ENCODE results near the gene ADARB1. TPM values are rescaled to one million over a fixed set of nuclear protein-coding genes. Genes with fewer than 3 reads are reported as not detected.

ADARB1 gene
- total RNA-seq, 4 donors from 2014 or later, result 3.4 to 15.6 (median 5.7) TPM

DNA sequence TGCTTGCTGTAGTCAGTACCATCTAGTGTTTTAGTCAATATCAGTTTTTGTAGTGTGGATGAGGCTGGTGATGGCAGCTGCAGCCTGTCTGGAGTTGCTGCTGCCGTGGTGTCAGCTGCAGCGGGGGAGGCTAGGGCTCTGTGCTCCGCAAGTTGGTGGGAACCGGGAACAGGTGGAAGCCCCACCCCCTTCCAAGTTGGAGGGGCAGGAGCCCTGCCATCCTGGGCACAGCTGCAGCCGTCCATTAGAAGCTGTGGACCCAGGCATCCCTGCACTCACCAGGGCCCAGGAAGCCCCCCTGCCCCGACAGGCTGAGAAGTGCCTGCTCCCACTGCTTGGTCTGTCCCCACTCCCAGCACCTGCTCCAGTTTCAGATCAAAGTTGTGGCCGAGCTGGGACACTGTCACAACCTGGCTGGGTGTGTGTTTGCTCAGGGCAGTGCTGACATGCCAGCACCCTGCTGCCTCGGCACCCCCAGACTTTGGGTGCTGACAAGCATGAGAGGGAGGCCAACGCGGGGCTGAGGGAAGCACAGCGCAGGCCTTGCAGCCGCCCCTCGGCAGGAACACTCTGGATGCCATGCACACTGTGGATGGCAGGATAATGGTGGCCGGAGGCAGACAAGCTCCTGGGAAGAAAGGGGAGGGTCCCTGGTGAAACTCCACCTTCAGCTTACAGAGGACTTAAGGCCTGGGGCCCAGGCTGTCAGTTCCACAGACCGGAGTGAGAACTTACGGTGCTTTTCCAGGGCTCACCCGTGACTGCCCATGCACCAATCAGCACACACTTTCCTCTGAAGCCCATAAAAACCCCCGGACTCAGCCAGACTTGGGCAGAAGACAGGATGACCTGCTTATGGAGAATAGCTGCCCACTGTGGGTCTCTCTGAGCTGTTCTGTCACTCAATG, 86.9 kb downstream of the ADARB1 start:
- Histone ChIP-seq H3K36me3 (no peaks in the 10 kb centered on the region), H3K27ac (no peak overlapping the region), H3K9me3 (no peaks in the 10 kb centered on the region), H3K4me1 (peaks cover 0 to 16% (median 0%) of the 10 kb centered on the region in 3 donors), H3K4me3 (no peak overlapping the region), H3K27me3 (no peaks in the 10 kb centered on the region)
- intact Hi-C loops (cut with DNase I), result no loop called here
- TF ChIP-seq POLR2A (IDR thresholded peaks at IDR 0.05), result no peak
- TF ChIP-seq, protein P1, sequence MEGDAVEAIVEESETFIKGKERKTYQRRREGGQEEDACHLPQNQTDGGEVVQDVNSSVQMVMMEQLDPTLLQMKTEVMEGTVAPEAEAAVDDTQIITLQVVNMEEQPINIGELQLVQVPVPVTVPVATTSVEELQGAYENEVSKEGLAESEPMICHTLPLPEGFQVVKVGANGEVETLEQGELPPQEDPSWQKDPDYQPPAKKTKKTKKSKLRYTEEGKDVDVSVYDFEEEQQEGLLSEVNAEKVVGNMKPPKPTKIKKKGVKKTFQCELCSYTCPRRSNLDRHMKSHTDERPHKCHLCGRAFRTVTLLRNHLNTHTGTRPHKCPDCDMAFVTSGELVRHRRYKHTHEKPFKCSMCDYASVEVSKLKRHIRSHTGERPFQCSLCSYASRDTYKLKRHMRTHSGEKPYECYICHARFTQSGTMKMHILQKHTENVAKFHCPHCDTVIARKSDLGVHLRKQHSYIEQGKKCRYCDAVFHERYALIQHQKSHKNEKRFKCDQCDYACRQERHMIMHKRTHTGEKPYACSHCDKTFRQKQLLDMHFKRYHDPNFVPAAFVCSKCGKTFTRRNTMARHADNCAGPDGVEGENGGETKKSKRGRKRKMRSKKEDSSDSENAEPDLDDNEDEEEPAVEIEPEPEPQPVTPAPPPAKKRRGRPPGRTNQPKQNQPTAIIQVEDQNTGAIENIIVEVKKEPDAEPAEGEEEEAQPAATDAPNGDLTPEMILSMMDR (IDR thresholded peaks at IDR 0.05), result no peak
- 61 to 71% methylated on average over 4 to 15 of the region's 18 CpGs for WGBS, 2 donors
- DNase-seq, result no peak

- intact Hi-C loops (cut with DNase I), result no loop called here
- Histone ChIP-seq H3K9me3 (no peaks in the 10 kb centered on the region), H3K27me3 (no peaks in the 10 kb centered on the region), H3K4me3 (no peak overlapping the region), H3K27ac (no peak overlapping the region), H3K4me1 (peaks cover 0 to 25% (median 2%) of the 10 kb centered on the region in 3 donors), H3K36me3 (no peaks in the 10 kb centered on the region)
- WGBS, 2 donors, result 86 to 88% methylated on average over 3 to 5 of the region's 8 CpGs
- no peak for TF ChIP-seq POLR2A (IDR thresholded peaks at IDR 0.05)
- no peak for DNase-seq
Observed at GRCh38 chr21:45162115-45162514, 87.7 kb downstream of the ADARB1 start.

GRCh38 chr21:45162809-45163208, 88.4 kb downstream of the ADARB1 start:
- WGBS, 2 donors, result 91 to 97% methylated on average over 5 of the region's 5 CpGs
- no peak for DNase-seq
- H3K27me3 ChIP-seq, result no peaks in the 10 kb centered on the region
- H3K4me3 ChIP-seq, result no peak overlapping the region
- intact Hi-C loops (cut with DNase I), result no loop called here
- peaks cover 0 to 32% (median 9%) of the 10 kb centered on the region in 3 donors for H3K4me1 ChIP-seq
- TF ChIP-seq POLR2A (IDR thresholded peaks at IDR 0.05), result no peak
- TF ChIP-seq, protein P1 (IDR thresholded peaks at IDR 0.05), result no peak
- no peak overlapping the region for H3K27ac ChIP-seq
- H3K9me3 ChIP-seq, result no peaks in the 10 kb centered on the region
- no peaks in the 10 kb centered on the region for H3K36me3 ChIP-seq

GRCh38 chr21:45163413-45164123, 89.2 kb downstream of the ADARB1 start:
- 76 to 93% methylated on average over 3 to 4 of the region's 12 CpGs for WGBS, 2 donors
- Histone ChIP-seq H3K4me3 (no peak overlapping the region), H3K36me3 (no peaks in the 10 kb centered on the region), H3K9me3 (no peaks in the 10 kb centered on the region), H3K27me3 (no peaks in the 10 kb centered on the region), H3K27ac (no peak overlapping the region), H3K4me1 (peaks cover 6 to 39% (median 10%) of the 10 kb centered on the region in 3 donors)
- intact Hi-C loops (cut with DNase I), result no loop called here
- DNase-seq, result no peak
- no peak for TF ChIP-seq POLR2A (IDR thresholded peaks at IDR 0.05)
- TF ChIP-seq, protein P1 (IDR thresholded peaks at IDR 0.05), result no peak

GRCh38 chr21:45164124-45164511, 89.7 kb downstream of the ADARB1 start:
- Histone ChIP-seq H3K4me1 (peaks cover 10 to 39% (median 11%) of the 10 kb centered on the region in 3 donors), H3K4me3 (no peak overlapping the region), H3K27ac (no peak overlapping the region), H3K9me3 (no peaks in the 10 kb centered on the region), H3K36me3 (no peaks in the 10 kb centered on the region), H3K27me3 (no peaks in the 10 kb centered on the region)
- intact Hi-C loops (cut with DNase I), result no loop called here
- DNase-seq, result no peak
- TF ChIP-seq, protein P1 (IDR thresholded peaks at IDR 0.05), result no peak
- no peak for TF ChIP-seq POLR2A (IDR thresholded peaks at IDR 0.05)
- 64 to 77% methylated on average over 9 to 10 of the region's 12 CpGs for WGBS, 2 donors
